Stimulated activated CD8-positive, alpha-beta memory T cell treated with anti-CD3 and anti-CD28 coated beads, Interleukin-4, amount 100 ng/mL, for 1 hour (primary cell): ENCODE data around the gene GDI1.

ENCODE experiments used
- DNase-seq, 2 donors: peaks; one replicate each; pipeline ENCODE4 v3.0.0-alpha.2; 2020; ENCODE audit warnings: low read depth in 2 of 2, low spot score in 1 of 2

GDI1 gene

GRCh38 chrX:154408659-154409221, 28.2 kb upstream of the GDI1 start:
- DNase-seq = no peak

DNA sequence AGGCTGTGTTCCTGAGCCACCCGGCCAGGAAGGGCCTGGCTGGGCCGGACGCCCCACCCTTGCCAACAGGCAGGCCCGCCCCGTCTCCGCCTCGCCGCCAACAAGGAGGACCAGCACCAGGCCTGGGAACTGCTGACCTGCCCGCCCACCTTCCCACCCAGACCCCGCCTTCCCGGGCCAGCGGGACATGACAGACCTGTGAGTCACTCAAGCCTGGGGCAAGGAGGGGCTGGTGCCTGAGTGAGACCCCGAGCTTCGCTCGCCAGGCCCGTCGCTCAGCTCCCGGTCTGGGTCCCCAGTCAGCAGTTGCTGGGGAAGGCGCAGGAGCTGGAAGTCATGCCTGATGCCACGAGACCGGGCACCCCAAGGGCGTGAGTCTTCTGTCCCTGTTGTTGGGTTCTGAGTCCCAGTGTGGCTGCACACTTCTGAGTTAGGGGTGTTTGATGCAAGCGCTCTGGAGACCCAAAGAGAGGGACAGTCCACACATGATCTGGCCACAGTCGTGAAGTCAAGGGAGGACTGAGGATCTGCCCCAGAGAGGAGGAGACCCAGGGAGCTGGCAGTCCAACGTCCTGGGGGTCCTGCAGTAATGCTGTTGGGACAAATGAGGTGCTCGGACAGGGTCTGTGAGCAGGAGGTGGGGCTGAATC, 27.6 kb upstream of the GDI1 start, which contains the start of gene DNASE1L1:
DNASE1L1 (minus strand) TSS at position 33 of the 650 bp plus-strand sequence. CDS start 3,686 bp downstream, outside the sequence.
- no peak for DNase-seq

DNA sequence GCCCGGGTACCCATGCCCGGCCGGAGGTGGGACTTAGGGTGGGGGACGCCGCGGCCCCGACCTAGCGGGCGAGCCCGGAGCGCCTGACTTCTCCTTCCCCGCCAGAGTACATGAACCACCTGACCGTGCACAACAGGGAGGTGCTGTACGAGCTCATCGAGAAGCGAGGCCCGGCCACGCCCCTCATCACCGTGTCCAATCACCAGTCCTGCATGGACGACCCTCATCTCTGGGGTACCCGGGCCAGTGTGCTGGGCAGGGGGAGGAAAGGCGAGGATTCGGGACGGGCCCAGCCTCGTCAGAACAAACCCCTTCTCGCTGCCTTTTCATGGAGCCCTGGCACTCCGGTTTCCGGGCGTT, 25.0 kb upstream of the GDI1 start:
- no peak for DNase-seq

DNA sequence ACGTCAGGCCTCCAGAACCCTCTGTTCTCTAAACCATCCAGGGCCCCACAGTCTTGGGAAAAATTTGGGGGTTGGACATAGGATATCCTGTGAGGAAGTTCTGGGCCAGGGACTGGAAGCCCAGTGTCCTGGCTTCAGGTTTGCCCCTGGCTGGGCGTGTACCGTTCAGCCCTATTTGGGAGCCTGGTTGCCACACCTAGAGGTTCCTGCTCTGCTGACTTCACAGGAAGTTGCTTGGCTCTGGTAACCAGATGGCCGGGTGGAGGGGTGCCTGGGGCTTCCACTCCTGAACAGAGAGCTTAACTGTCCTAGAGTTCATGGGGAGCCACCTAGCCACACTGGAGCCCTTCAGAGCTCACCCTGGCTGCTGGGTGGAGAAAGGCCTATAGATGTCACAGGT, 24.5 kb upstream of the GDI1 start:
- DNase-seq = no peak

- DNase-seq = no peak
These were observed 23.8 kb upstream of the GDI1 start for GRCh38 chrX:154413142-154413541.

DNA sequence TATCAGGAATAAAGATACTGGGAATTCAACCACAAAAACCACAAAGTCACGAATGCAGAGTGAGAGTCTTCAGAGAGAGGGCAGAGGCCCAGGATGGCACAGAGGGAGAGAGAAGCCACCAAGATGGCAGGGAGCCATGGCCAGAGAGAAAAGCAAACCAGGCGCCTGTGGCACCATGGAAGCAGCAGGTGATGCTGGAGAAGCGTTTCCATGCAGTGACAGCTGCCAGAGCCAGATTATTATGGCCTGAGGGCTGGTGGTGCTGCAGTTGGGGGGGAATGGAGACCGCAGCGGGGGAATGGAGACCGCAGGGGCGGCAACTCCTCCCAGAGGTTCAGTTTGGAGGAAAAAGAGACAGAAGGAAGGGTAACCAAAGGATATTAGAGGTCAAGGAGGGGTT, 19.8 kb upstream of the GDI1 start:
- no peak for DNase-seq

GRCh38 chrX:154419189-154419588, 17.8 kb upstream of the GDI1 start:
- DNase-seq = no peak

DNA sequence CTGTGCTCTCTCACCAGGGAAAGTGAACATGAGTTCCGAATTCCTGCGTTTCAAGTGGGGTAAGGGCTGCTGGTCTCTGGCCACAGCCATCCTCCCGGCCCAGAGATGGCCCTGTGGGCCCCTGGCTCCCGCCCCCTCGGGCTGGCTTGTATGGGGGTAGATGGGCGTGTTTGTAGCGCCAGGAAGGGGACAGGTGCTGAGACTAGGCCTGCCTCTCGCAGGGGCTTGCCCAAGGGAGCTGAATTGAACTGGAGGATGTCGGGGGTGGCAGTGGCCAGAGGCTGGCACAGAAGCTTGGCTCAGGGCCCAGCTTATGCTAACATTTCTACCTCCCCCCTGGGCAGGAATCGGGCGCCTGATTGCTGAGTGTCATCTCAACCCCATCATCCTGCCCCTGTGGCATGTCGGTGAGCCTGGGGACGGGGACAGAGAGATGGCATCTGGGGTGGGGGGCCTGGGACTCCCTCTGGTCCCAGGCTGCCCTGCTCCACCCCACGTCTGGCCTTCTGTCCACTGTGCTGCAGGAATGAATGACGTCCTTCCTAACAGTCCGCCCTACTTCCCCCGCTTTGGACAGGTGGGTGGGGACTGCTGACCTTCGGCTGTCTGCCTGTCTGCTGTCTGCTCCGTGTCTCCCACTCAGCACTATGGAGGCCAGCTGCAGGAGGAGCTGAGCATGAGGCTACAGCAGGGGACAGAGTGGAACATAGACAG, 17.1 kb upstream of the GDI1 start:
- no peak for DNase-seq

GRCh38 chrX:154420402-154420756, 16.6 kb upstream of the GDI1 start:
- DNase-seq = no peak

- no peak for DNase-seq
These were observed 9.8 kb upstream of the GDI1 start for GRCh38 chrX:154426916-154427770.

DNA sequence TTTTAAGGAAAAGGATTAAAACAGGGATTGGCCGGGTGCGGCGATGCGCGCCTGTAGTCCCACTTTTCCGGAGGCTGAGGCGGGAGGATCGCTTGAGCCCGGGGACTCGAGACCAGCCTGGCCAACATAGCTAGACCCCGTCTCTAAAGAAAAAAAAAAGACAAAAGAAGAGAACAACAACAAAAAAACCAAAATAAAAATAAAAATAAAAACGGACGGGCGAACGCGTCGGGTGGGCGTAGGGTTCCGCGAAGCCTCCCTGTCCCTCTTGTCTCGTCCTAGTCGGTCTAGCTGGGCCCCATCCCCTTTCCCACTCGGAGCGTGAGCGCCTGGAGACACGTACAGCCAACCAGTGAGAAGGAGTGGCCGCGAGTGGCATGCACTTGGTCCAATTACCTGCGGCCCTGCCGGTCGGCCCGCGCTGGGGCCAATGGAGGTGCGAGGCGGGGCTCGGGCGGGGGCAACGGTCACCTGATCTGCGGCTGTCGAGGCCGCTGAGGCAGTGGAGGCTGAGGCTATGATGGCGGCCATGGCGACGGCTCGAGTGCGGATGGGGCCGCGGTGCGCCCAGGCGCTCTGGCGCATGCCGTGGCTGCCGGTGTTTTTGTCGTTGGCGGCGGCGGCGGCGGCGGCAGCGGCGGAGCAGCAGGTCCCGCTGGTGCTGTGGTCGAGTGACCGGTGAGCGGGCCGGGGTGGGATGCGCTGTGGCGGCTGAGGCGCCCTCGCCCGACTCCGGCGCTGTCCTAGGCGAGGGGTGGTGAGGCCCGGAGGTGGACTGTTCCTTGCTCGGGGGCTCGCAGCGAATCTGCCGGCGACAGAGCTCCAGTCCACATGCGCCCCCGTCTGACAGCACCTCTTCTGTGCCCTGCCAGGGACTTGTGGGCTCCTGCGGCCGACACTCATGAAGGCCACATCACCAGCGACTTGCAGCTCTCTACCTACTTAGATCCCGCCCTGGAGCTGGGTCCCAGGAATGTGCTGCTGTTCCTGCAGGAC, 8.5 kb upstream of the GDI1 start, which contains the start of gene ATP6AP1:
ATP6AP1 (plus strand) TSS at position 502 of the 996 bp plus-strand sequence; CDS start at position 518, 16 bp downstream.
- DNase-seq = peak; percentile 56 to 74

DNA sequence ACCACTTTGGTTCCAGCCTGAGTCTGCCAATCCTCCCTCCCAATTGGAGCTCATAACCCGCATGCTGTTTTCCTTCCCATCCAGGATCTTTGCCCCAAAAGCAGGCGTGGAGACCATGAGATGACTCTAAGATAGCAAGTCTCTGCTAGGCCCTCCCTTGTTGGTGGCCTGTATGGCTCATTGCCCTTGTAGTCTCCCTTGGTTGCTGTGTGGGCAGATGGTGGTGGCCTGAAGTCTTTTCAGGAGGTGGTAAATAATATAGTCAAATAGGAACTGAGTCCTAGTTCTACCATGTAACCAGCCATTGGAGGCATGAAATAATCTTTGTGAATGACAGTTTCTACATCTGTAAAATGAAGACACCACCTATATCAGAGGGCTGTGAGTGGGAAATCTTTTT, 7.2 kb upstream of the GDI1 start:
- DNase-seq = no peak

DNA sequence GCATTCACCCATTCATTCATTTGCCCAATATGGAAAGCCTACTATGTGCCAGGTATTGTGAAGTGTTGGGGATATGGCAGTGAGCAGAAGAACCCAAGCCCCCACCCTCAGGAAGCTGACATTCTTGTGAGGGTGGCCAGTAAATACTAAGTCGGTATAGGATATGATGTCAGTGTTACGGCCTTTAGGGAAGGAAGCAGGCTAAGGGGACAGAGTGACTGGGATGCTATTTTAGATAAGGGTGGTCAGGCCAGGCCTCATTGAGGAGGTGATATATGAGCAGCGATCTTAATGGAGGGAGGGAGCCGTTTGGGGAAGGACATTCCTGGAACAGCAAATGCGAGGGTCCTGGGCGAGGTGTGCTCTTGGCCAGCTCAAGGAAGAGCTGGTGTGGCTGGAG, 6.5 kb upstream of the GDI1 start:
- no peak for DNase-seq

DNA sequence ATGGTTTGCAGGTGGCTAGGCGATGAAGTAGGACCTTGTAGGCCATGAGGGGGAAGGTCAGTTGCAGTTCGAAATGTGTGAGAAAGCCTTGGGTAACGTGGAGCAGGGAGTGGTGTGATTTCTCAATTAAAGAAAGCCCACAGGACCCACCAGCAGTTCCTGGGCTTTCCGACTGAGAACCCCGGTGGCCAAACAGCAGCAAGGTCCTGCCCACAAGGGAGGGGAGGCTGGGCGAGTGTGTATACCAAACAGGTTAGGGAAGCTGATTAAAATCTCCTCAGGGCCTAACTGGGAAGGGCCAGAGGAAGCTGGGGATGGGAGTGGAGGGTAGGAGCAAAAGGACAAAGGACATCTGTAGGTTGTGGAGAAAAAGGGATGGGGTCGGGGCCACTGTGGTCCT, 6.0 kb upstream of the GDI1 start:
- DNase-seq = no peak

DNA sequence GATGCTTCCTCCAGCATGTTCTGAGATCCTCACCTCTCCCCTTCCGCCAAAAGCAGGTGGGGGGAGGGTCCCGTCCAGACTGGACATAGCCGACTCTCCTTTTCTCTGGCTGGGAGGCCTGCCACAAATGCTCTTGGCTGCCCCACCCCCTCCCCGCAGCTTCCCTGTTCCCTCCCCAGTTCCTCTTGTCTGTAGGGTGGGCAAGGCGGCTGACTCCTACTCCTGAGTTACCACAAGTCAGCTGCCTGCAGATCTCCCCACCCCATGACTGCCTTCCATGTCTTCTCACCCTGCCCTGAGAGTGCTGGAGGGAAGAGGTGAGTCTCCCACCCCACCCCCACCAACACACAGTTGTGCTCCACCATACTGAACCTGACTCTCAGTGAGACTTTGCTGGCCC, 5.6 kb upstream of the GDI1 start:
- no peak for DNase-seq

- DNase-seq = no peak
These were observed 4.7 kb upstream of the GDI1 start for GRCh38 chrX:154432210-154432609.

- DNase-seq = no peak
These were observed 3.3 kb upstream of the GDI1 start for GRCh38 chrX:154433605-154434004.

DNA sequence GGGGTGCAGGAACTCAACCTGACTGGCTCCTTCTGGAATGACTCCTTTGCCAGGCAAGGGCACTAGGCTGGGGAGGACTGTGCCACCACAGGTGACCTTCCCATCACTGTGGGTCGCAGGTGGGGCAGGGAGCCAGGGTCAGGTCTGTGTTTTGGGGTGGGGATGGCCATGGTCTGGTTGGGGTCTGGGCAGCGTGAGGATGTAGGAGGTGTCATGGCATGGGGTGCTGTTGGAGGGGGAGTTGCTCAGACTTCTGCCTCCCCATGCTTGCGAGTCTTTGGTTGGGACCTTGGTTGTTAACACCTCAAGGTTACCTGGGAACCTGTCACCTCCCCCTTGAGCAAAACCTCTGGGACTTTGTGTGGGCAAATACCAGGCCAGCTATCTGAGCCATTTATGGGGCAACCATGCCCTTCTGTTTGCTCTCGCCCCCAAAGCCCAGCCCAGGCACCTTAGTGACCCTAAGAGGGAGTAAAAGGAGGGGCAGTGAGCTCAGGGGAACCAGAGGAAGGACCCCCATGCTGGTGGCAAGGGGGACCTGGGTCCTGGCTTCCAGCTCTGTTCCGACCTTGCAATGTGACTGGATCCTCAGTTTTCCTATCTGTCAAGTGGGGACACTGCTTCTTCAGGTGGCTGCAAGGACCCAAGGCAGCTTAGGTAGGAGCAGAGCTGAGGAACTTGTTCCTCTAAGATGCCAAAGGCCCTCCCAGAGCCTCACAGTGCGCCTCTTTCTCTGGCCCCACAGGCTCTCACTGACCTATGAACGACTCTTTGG, 2.4 kb upstream of the GDI1 start:
- no peak for DNase-seq

DNA sequence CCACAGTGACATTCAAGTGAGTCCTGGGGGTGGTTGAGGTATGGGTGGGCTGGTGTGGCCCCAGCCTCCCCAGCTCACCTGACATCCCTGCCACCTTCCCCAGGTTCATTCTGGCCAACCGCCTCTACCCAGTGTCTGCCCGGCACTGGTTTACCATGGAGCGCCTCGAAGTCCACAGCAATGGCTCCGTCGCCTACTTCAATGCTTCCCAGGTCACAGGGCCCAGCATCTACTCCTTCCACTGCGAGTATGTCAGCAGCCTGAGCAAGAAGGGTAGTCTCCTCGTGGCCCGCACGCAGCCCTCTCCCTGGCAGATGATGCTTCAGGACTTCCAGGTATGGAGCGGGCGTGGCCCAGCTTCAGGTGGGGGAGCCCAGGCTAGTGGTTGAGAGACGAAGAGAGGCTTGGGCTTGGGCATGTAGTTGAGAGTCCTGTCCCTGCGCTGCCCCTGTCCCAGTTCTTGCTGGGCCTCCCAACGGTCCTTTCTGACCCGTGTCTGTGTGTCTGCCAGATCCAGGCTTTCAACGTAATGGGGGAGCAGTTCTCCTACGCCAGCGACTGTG, 1.7 kb upstream of the GDI1 start:
- no peak for DNase-seq
